ENCODE results near the gene PTCD2.
"Not testable (repeated sequence)": the region's sequence is repeated elsewhere in the genome, so short reads cannot be mapped to it uniquely, and the experiment has no call there.

Gene PTCD2

GRCh38 chr5:72319976-72320752 is at the start of gene PTCD2, which contains the start of gene MRPS27:
PTCD2 (plus strand) TSS chr5:72320373; CDS start chr5:72320383, 10 bp downstream.
MRPS27 (minus strand) TSS chr5:72320240; CDS start chr5:72320221, 19 bp downstream.
- DNase-seq, result peak; percentile 99

- DNase-seq, result no peak
Measured at GRCh38 chr5:72271702-72272101, 48.5 kb upstream of the PTCD2 start.

GRCh38 chr5:72272398-72272797 is 47.8 kb upstream of the PTCD2 start:
- DNase-seq, result no peak

GRCh38 chr5:72273547-72273946 is 46.6 kb upstream of the PTCD2 start:
- no peak for DNase-seq

- no peak for DNase-seq
Measured at GRCh38 chr5:72276219-72276752, 43.9 kb upstream of the PTCD2 start.

- DNase-seq, result no peak
Measured at GRCh38 chr5:72280581-72281069, 39.5 kb upstream of the PTCD2 start.

GRCh38 chr5:72281430-72281763 is 38.8 kb upstream of the PTCD2 start:
- no peak for DNase-seq

GRCh38 chr5:72281764-72282499 is 38.2 kb upstream of the PTCD2 start:
- no peak for DNase-seq

GRCh38 chr5:72282878-72283277 is 37.3 kb upstream of the PTCD2 start:
- DNase-seq, result no peak

- DNase-seq, result no peak
Measured at GRCh38 chr5:72283358-72283757, 36.8 kb upstream of the PTCD2 start.

- DNase-seq, result peak; percentile 48
Measured at GRCh38 chr5:72284559-72285423, 35.4 kb upstream of the PTCD2 start.

- DNase-seq, result no peak
Measured at GRCh38 chr5:72285424-72285821, 34.8 kb upstream of the PTCD2 start.

- no peak for DNase-seq
Measured at GRCh38 chr5:72286798-72287197, 33.4 kb upstream of the PTCD2 start.

GRCh38 chr5:72288924-72289323 is 31.2 kb upstream of the PTCD2 start:
- no peak for DNase-seq

- DNase-seq, result no peak
Measured at GRCh38 chr5:72290356-72291133, 29.6 kb upstream of the PTCD2 start.

- no peak for DNase-seq
Measured at GRCh38 chr5:72291601-72292000, 28.6 kb upstream of the PTCD2 start.

- no peak for DNase-seq
Measured at GRCh38 chr5:72292411-72292810, 27.8 kb upstream of the PTCD2 start.

- DNase-seq, result no peak
Measured at GRCh38 chr5:72293495-72294055, 26.6 kb upstream of the PTCD2 start.

GRCh38 chr5:72294473-72294872 is 25.7 kb upstream of the PTCD2 start:
- no peak for DNase-seq

- no peak for DNase-seq
Measured at GRCh38 chr5:72295539-72295938, 24.6 kb upstream of the PTCD2 start.

GRCh38 chr5:72296256-72296655 is 23.9 kb upstream of the PTCD2 start:
- DNase-seq, result no peak

GRCh38 chr5:72298136-72298535 is 22.0 kb upstream of the PTCD2 start:
- not testable (repeated sequence) for DNase-seq

All from inflammatory macrophage treated with lipopolysaccharide for 4 hours (primary cell).